HG02571 (cell line): ENCODE data around the gene TMEM123.
"Not testable (repeated sequence)": the region's sequence is repeated elsewhere in the genome, so short reads cannot be mapped to it uniquely, and the experiment has no call there.

Experiments
- ATAC-seq: cut with Tn5 transposase; IDR thresholded peaks from one replicate; pipeline ENCODE4 v1.9.1; 2021; ENCODE audit warnings: mild to moderate bottlenecking, moderate library complexity; ENCODE audit not compliant: unreplicated experiment

TMEM123 gene

GRCh38 chr11:102449651-102450570 is 2.7 kb downstream of the TMEM123 start:
- ATAC-seq, result no peak

GRCh38 chr11:102448869-102449224 is 3.7 kb downstream of the TMEM123 start:
- ATAC-seq, result no peak

GRCh38 chr11:102447941-102448868 is 4.4 kb downstream of the TMEM123 start:
- no peak for ATAC-seq

- no peak for ATAC-seq
Observed at GRCh38 chr11:102447193-102447592, 5.4 kb downstream of the TMEM123 start.

GRCh38 chr11:102446606-102447005 is 6.0 kb downstream of the TMEM123 start:
- ATAC-seq, result no peak

GRCh38 chr11:102444693-102445092 is 7.9 kb downstream of the TMEM123 start:
- ATAC-seq, result not testable (repeated sequence)

- not testable (repeated sequence) for ATAC-seq
Observed at GRCh38 chr11:102444142-102444541, 8.4 kb downstream of the TMEM123 start.

GRCh38 chr11:102439063-102439363 is 13.6 kb downstream of the TMEM123 start:
- not testable (repeated sequence) for ATAC-seq

- no peak for ATAC-seq
Observed at GRCh38 chr11:102438311-102439062, 14.1 kb downstream of the TMEM123 start.

- no peak for ATAC-seq
Observed at GRCh38 chr11:102437727-102438126, 14.8 kb downstream of the TMEM123 start.

GRCh38 chr11:102436976-102437375 is 15.6 kb downstream of the TMEM123 start:
- ATAC-seq, result no peak

- no peak for ATAC-seq
Observed at GRCh38 chr11:102436561-102436960, 16.0 kb downstream of the TMEM123 start.

- ATAC-seq, result no peak
Observed at GRCh38 chr11:102435688-102436087, 16.9 kb downstream of the TMEM123 start.

GRCh38 chr11:102433571-102433970 is 19.0 kb downstream of the TMEM123 start:
- not testable (repeated sequence) for ATAC-seq

GRCh38 chr11:102432560-102432959 is 20.0 kb downstream of the TMEM123 start:
- not testable (repeated sequence) for ATAC-seq

- no peak for ATAC-seq
Observed at GRCh38 chr11:102431404-102431803, 21.2 kb downstream of the TMEM123 start.

- peak; percentile 96 for ATAC-seq
Observed at GRCh38 chr11:102430158-102430836, 22.3 kb downstream of the TMEM123 start.

- no peak for ATAC-seq
Observed at GRCh38 chr11:102429691-102430090, 22.9 kb downstream of the TMEM123 start.

- ATAC-seq, result no peak
Observed at GRCh38 chr11:102429226-102429625, 23.3 kb downstream of the TMEM123 start.

- no peak for ATAC-seq
Observed at GRCh38 chr11:102428696-102429095, 23.9 kb downstream of the TMEM123 start.
